Calu3 (cell line): ENCODE results near the gene PSMC3IP. TPM values are rescaled to one million over a fixed set of nuclear protein-coding genes. Genes with fewer than 3 reads are reported as not detected.
A peak's percentile ranks its signal among the peaks of the same experiment; 100 is the strongest.
"Not testable (repeated sequence)": the region's sequence is repeated elsewhere in the genome, so short reads cannot be mapped to it uniquely, and the experiment has no call there.

Source experiments
- BruUV-seq: library from RNA; stranded (reverse); fragments of 400-500 nt; replicated peaks from 2 replicates; lab custom pipeline; 2021; lab: Mats Ljungman, UMichigan
- CTCF ChIA-PET: fragments of 300-600 bp; sonication (Branson Sonifier 250); formaldehyde crosslinking; loops from one replicate; lab custom pipeline; 2022; ENCODE audit warnings: antibody characterized with exemption; lab: Charles Lee
- DNase-seq: peaks from one replicate; pipeline ENCODE4 v3.0.0; 2022
- H3K27ac Mint-ChIP-seq: one replicate; pipeline ENCODE4 v1.8.0; 2022; ENCODE audit warnings: mixed read lengths; ENCODE audit not compliant: unreplicated experiment
- H3K27me3 Mint-ChIP-seq: one replicate; pipeline ENCODE4 v1.8.0; 2022; ENCODE audit warnings: mixed read lengths; ENCODE audit not compliant: unreplicated experiment
- H3K36me3 Mint-ChIP-seq: one replicate; pipeline ENCODE4 v1.8.0; 2022; ENCODE audit warnings: mild to moderate bottlenecking, moderate library complexity, mixed read lengths; ENCODE audit not compliant: insufficient read depth, unreplicated experiment
- H3K4me1 Mint-ChIP-seq: one replicate; pipeline ENCODE4 v1.8.0; 2022; ENCODE audit warnings: mild to moderate bottlenecking, low read depth, mixed read lengths; ENCODE audit not compliant: unreplicated experiment
- H3K4me3 Mint-ChIP-seq: one replicate; pipeline ENCODE4 v1.8.0; 2022; ENCODE audit warnings: mild to moderate bottlenecking, low read depth, moderate library complexity, mixed read lengths; ENCODE audit not compliant: unreplicated experiment
- H3K9me3 Mint-ChIP-seq: one replicate; pipeline ENCODE4 v1.8.0; 2022; ENCODE audit warnings: low read depth, mixed read lengths; ENCODE audit not compliant: unreplicated experiment
- intact Hi-C: fragments of 100-400 bp; cut with micrococcal nuclease; formaldehyde crosslinking; loops from one replicate; pipeline ENCODE4 v1.10.0; 2022; ENCODE audit not compliant: unreplicated experiment
- total RNA-seq: library from RNA; stranded (reverse); gene quantifications from 2 replicates; pipeline ENCODE4 v1.2.3, GENCODE V29; 2022
- TF ChIP-seq, protein P1 (sequence below): fragments of 200-600 bp; IDR thresholded peaks from one replicate; pipeline ENCODE4 v1.8.0; 2022; ENCODE audit warnings: antibody characterized with exemption; ENCODE audit not compliant: unreplicated experiment

The PSMC3IP gene
- total RNA-seq, 1 experiment from 2014 or later = 31.8 TPM

- no peaks in the 10 kb centered on the region for H3K9me3 Mint-ChIP-seq
- CTCF ChIA-PET = interaction anchor here (1.2 kb wide), 1 partner anchor 12 kb away, joined by 5 read pairs; no protein-coding TSS in a partner anchor
- TF ChIP-seq, protein P1, sequence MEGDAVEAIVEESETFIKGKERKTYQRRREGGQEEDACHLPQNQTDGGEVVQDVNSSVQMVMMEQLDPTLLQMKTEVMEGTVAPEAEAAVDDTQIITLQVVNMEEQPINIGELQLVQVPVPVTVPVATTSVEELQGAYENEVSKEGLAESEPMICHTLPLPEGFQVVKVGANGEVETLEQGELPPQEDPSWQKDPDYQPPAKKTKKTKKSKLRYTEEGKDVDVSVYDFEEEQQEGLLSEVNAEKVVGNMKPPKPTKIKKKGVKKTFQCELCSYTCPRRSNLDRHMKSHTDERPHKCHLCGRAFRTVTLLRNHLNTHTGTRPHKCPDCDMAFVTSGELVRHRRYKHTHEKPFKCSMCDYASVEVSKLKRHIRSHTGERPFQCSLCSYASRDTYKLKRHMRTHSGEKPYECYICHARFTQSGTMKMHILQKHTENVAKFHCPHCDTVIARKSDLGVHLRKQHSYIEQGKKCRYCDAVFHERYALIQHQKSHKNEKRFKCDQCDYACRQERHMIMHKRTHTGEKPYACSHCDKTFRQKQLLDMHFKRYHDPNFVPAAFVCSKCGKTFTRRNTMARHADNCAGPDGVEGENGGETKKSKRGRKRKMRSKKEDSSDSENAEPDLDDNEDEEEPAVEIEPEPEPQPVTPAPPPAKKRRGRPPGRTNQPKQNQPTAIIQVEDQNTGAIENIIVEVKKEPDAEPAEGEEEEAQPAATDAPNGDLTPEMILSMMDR = no peak
- H3K36me3 Mint-ChIP-seq = peaks cover 55% of the 10 kb centered on the region
- H3K4me1 Mint-ChIP-seq = peaks cover 17% of the 10 kb centered on the region
- intact Hi-C loops = no loop called here
- no peak overlapping the region for H3K27ac Mint-ChIP-seq
- DNase-seq = no peak
- no TSS peak for BruUV-seq
- H3K4me3 Mint-ChIP-seq = no peak overlapping the region
- H3K27me3 Mint-ChIP-seq = no peaks in the 10 kb centered on the region
These were observed 17.3 kb downstream of the PSMC3IP start for GRCh38 chr17:42560246-42560645.

DNA sequence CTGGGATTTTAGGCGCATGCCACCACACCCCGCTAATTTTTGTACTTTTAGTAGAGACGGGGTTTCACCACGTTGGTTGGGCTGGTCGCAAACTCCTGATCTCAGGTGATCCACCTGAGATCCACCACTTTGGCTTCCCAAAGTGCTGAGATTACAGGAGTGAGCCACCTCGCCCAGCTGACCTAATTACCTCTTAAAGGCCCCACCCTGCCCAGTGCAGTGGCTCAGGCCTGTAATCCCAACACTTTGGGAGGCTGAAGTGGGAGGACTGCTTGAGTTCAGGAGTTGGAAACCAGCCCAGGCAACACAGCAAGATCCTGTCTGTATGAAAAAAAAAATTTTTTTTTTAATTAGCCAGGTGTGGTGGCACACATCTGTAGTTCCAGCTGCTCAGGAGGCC lies 18.5 kb downstream of the PSMC3IP start:
- TF ChIP-seq, protein P1 = no peak
- H3K4me3 Mint-ChIP-seq = no peak overlapping the region
- intact Hi-C loops = no loop called here
- CTCF ChIA-PET = interaction anchor here (1.2 to 1.4 kb wide), 2 partner anchors 10 to 18 kb away, joined by 3 to 5 read pairs; partner anchors contain the start of gene PSMC3IP
- H3K4me1 Mint-ChIP-seq = peaks cover 14% of the 10 kb centered on the region
- H3K27me3 Mint-ChIP-seq = no peaks in the 10 kb centered on the region
- no peak overlapping the region for H3K27ac Mint-ChIP-seq
- H3K9me3 Mint-ChIP-seq = no peaks in the 10 kb centered on the region
- DNase-seq = no peak
- no TSS peak for BruUV-seq
- H3K36me3 Mint-ChIP-seq = peaks cover 58% of the 10 kb centered on the region

- DNase-seq = peak; percentile 32
- intact Hi-C loops, H3K9me3 Mint-ChIP-seq, H3K27me3 Mint-ChIP-seq, H3K27ac Mint-ChIP-seq, BruUV-seq: not testable (repeated sequence)
- H3K36me3 Mint-ChIP-seq = peaks cover 50% of the 10 kb centered on the region
- CTCF ChIA-PET = interaction anchor here (0.7 kb wide), 1 partner anchor 19 kb away, joined by 3 read pairs; no protein-coding TSS in a partner anchor
- H3K4me3 Mint-ChIP-seq = peak overlapping the region; percentile 92
- H3K4me1 Mint-ChIP-seq = peaks cover 14% of the 10 kb centered on the region
These were observed 21.4 kb downstream of the PSMC3IP start for GRCh38 chr17:42555961-42556617.

DNA sequence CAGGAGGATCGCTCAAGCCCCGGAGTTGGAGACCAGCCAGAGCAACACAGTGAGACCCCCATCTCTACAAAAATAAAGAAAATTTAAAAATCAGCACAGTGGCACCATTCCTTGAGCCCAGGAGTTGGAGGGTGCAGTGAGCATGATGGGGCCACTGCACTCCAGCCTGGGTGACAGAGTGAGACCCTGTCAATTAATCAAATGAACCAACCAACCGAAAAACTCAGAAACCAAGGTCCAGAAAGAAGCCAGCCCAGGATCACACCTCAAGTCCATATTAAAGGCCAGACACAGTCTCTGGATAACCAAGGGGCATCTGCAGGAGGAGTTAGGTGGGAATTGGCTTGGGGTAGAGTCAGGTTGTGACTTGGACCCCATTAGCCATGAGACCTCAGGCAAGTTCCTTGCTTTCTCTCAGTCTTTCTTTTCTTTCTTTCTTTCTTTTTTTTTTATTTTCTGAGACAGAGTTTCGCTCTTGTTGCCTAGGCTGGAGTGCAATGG lies 22.4 kb downstream of the PSMC3IP start:
- TSS peak; percentile 92 for BruUV-seq
- Mint-ChIP-seq H3K27me3 (no peaks in the 10 kb centered on the region), H3K27ac (peak overlapping the region; percentile 83), H3K9me3 (no peaks in the 10 kb centered on the region), H3K4me3 (peak overlapping the region; percentile 92), H3K4me1 (peaks cover 14% of the 10 kb centered on the region), H3K36me3 (peaks cover 41% of the 10 kb centered on the region)
- TF ChIP-seq, protein P1 = no peak
- CTCF ChIA-PET = interaction anchor here (0.6 to 1.8 kb wide), 6 partner anchors 13 to 208 kb away, joined by 3 to 5 read pairs (median 4); no protein-coding TSS in a partner anchor
- DNase-seq = no peak
- intact Hi-C loops = no loop called here
